ENCODE measurements around the gene GRM4.

GRCh38 chr6:34155471-34156300, 9.8 kb upstream of the GRM4 start:
- TF ChIP-seq CTCF (IDR thresholded peaks at IDR 0.05) (no peak), POLR2A (IDR thresholded peaks at IDR 0.05) (no peak), EP300 (IDR thresholded peaks at IDR 0.05) (no peak)

All from ovary (tissue), 3 donors.